Activated CD4-positive, alpha-beta T cell treated with anti-CD3 and anti-CD28 coated beads, Interleukin-2, Interleukin-4, amounts not matched to agents 100 ng/mL and 50 ng/mL, durations not matched to agents 16 hours and 8 hours (primary cell): ENCODE results near the gene PRRT1.
"Not testable (repeated sequence)": the region's sequence is repeated elsewhere in the genome, so short reads cannot be mapped to it uniquely, and the experiment has no call there.

ENCODE experiments used
- DNase-seq: peaks from one replicate; pipeline ENCODE4 v3.0.0-alpha.2; 2020; ENCODE audit warnings: low spot score

PRRT1 gene

GRCh38 chr6:32149932-32150870, 1.5 kb downstream of the PRRT1 start:
- DNase-seq: no peak

DNA sequence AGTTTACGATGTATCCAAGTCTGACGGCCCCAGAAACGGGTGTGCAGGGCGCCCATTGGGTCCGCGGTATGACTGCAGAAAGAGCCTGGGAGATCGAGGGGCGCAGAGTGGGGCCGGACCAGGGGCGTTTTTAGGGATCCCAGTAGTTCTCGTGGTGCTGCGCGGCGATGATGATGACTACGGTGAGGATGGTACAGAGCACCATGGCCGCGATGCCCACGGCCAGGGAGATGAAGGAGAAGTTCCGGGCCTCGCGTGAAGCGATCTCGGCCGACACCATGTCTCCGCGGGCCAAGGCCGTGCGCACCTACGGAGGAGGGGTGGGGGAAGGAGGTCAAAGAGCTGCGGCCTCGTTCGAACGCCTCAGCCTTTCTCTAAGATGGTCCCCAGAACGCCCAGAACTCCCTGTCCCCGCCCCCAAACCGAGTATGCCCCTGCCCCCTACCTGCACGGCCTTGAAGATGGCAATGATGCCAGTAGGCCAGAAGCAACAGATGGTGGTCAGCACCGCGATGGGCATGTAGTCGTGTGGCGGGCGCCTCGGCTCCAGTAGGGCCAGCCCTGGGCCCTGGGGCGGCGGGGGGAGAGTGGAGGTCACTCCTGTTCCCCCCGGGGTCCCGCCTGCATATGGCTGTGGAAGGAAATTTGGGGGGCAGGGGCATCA, 2.5 kb downstream of the PRRT1 start:
- DNase-seq: no peak

DNA sequence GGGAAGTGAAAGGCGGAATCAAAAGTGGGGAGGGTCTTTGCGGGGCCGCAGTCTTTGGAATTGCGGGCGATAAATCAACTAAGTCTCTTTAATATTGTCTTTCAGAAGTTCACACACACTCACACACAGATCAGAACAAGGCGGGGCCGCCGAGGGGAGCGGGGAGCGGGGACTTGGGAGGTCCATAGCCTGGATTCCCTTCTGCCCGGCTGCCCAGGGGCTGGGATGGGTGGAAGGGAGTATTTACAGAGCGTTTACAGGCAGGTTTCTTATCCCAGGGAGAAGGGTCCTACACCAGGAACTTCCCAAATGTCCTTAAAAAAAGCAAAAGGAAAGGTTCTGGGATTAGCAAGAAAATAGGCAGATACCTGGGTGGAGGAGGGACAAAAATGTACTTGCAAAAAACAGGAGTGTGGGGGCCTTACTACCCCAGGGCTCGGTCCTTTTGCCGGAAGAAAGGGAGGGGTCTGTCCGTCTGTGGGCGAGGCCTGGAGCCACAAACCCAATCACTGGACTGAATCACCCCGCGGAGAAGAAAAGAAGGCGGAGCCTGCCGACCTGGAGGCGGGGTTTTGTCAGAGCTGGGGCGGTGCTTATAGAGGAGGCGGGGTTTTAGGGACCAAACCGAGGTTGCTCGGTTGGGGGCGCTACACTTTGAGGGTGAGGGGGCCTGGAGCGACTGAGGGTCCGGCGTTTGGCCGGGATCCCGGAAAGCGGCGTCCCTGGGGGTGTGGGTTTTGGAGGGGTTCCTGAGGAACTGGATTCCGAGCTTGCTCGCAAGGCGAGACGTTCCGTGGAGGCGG, 3.2 kb downstream of the PRRT1 start:
- peak; percentile 41 for DNase-seq

DNA sequence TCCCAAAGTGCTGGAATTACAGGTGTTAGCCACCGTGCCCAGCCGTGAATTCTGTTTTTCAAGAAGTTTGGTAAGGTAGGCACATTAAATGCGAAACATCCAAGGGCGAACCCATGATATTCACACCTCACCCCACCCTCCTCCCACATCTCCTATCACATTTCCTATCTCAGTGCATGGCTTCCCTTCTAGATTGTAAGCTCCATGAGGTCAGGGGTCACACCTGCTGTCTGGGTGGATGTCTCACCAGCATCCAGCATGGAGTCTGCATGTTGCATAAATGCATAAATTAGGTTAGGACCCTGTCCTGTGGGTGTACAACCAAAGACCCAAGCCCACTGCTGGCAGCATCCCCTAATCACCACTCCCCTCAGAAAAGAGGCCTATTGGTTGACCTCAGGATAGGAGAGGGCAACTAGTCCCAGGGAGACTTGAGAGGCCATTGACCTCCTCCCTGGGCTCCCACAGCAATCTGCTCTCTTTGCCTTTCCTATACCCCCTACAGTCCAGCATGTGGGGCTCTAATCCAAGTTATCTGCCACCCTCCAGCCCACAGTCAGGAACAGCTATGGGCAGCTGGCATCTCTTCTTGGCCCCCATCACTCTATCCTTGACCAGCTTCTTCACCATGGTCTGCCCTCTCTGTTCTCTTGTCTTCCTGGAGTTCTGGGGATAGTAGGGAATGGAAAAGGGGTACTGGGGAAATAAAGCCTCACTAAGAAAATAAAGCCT, 4.2 kb downstream of the PRRT1 start:
- no peak for DNase-seq

DNA sequence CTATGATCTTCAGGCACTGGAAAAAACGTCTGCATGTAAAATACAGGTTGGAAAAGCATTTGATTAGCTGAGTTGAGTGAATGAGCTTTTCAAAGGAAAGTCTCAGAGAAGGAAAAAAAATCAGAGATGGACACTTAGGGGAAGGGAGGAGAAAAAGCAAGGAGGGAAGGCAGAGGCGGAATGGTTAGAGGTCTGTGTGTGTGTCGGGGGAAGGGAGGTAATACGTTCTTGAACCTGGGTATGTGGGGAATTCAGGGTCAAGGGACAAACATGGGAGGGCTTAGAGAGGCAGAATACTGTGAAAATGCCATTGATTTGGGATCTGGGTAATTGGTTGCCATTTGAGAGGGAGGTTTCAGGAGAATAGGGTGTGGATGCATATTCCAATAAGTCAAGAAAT, 5.1 kb downstream of the PRRT1 start:
- DNase-seq: no peak

- DNase-seq: no peak
These were observed 5.5 kb downstream of the PRRT1 start for GRCh38 chr6:32146287-32146686.

DNA sequence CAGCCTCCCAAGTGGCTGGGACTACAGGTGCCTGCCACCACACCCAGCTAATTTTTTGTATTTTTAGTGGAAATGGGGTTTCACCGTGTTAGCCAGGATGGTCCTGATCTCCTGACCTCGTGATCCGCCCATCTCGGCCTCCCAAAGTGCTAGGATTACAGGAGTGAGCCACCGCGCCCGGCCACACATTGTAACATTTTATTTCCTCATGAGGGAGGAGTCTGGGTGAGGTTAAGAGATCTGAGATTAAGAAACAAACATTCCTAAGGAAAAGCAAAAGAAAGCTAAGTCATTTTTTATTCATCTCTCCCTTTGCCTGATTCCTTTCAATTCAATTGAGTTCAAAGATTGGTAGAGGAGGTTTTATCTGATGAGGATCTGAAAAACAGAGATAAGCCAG, 7.5 kb downstream of the PRRT1 start:
- not testable (repeated sequence) for DNase-seq

- no peak for DNase-seq
These were observed 11.2 kb downstream of the PRRT1 start for GRCh38 chr6:32140420-32141046.

DNA sequence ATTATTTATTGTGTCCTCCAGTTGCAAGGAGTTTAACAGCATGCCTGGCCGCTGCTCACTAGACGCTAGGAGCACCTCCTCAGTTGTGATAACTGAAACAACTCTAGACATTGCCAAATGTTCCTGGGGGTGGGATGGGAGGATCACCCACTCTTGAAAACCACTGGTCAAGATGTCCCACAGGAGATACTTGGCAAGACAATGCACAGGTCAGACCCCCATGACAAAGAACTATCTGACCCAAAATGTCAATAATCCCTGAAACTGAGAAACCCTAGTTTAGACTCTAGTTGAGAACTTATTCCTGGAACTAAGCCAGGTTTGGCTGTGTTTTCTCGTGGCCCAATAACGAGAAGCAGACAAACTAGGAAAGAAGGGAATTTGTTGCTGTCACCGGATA, 12.1 kb downstream of the PRRT1 start:
- no peak for DNase-seq

GRCh38 chr6:32137454-32137853, 14.3 kb downstream of the PRRT1 start:
- DNase-seq: no peak

DNA sequence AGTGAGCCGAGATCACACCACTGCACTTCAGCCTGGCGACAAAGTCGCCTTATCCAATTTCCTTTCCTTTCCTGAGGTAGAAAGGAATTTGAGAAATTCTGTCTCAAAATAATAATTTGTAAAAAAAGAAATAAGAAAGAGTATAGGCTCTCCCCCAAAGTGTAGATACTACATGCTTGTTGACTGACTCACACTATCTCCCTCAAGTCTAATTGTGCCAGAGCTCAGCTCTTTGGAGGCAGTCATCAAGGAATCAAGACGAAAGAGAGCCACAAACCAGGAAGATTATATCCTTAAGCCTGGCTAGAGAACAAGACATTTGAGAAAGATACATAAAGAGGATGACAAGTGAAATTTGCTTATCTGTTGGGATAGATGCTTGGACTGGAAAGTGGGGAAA, 18.0 kb downstream of the PRRT1 start:
- no peak for DNase-seq

GRCh38 chr6:32132110-32132509, 19.6 kb downstream of the PRRT1 start:
- no peak for DNase-seq

DNA sequence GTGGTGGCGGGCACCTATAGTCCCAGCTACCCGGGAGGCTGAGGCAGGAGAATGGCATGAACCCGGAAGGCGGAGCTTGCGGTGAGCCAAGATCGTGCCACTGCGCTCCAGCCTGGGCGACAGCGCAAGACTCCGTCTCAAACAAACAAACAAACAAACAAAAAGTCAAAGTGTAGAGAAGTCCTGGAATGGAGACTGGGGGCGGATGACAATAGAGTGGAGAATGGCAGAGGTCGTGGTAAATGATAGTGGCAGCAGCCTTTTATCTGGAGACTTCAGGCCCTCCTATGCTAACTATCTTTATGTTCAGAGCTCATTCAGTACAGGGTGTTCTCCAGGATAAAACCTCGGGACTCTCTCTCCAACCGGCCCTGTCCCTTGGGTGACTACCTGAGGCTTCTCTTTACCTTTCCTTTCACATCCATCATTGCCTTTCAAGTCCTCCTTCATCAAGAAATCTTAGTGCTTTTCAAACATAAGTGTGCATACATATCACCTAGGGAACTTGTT, 20.2 kb downstream of the PRRT1 start:
- no peak for DNase-seq

DNA sequence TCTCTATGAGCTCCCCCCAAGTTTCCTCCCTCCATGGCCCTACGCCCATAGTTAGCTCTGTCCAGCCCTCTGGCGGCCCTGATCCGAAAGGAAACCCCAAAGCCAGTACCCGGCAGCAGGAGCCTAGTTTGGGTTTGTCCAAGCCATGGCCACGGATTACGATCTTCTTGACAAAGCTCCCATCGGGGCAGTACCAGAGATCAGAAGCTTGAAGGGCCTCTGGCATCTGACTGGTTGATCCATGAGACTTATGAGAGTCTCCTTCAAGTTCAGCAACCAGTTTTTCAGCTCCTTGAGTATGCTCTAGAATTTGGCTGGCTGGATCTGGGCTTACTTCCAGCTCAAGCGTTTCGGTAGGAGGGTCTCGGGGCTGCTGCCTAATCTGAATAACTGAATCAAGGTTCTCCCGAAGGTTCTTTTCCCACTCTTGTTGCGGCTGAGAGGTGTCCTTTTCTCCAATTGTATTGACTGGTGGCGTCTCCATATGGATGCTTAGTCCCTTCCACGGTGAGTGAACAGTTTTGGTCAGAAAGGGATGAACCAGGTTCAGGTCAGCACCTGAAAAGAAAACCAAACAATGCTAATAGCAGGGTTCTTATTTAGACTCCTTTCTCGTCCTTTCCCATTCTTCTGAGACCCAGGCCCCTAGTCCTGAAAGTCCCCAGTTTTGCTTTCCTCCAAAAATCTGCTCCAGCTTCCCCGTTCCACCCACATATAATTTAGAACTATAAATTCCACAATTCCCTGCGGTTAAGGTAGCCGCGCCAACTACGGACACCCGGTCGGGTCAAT, 22.2 kb downstream of the PRRT1 start:
- DNase-seq: no peak

GRCh38 chr6:32128751-32129296, 22.9 kb downstream of the PRRT1 start:
- no peak for DNase-seq

GRCh38 chr6:32127717-32128592, 23.8 kb downstream of the PRRT1 start, which contains the start of gene ATF6B:
Gene ATF6B, minus strand, starts transcription at chr6:32128246. Its CDS starts 39 bp downstream, at chr6:32128207.
- DNase-seq: peak; percentile 99

DNA sequence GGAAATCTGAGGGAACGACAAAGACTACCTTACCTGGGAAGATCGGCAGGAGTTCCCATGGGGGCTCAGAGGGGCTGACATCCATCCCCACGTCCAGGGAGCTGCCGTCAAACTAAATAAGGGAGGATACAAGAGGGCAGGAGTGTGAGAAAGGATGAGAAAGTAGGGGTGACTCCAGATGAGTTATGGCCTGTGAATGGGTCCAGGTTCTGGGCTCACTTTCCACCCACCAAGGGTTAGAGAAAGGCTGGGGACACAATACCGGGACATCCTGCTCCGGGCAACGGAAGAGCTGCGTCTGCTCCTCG, 24.4 kb downstream of the PRRT1 start:
- no peak for DNase-seq

GRCh38 chr6:32126880-32127279, 24.9 kb downstream of the PRRT1 start:
- peak; percentile 17 for DNase-seq

GRCh38 chr6:32123681-32124080, 28.1 kb downstream of the PRRT1 start:
- no peak for DNase-seq
